HG02973 (cell line): ENCODE results near the gene ARFIP1.
"Not testable (repeated sequence)": the region's sequence is repeated elsewhere in the genome, so short reads cannot be mapped to it uniquely, and the experiment has no call there.

Experiments used
- ATAC-seq: cut with Tn5 transposase; IDR thresholded peaks from one replicate; pipeline ENCODE4 v1.9.1; 2021; ENCODE audit warnings: moderate library complexity; ENCODE audit not compliant: unreplicated experiment

ARFIP1 gene

GRCh38 chr4:152785639-152786615 lies 6.2 kb downstream of the ARFIP1 start:
- ATAC-seq, result no peak

GRCh38 chr4:152786627-152787026 lies 6.9 kb downstream of the ARFIP1 start:
- no peak for ATAC-seq

- ATAC-seq, result no peak
These were observed 16.1 kb downstream of the ARFIP1 start for GRCh38 chr4:152795891-152796290.

GRCh38 chr4:152803541-152803940 lies 23.8 kb downstream of the ARFIP1 start:
- no peak for ATAC-seq

GRCh38 chr4:152805071-152805650 lies 25.4 kb downstream of the ARFIP1 start:
- no peak for ATAC-seq

GRCh38 chr4:152805818-152806217 lies 26.1 kb downstream of the ARFIP1 start:
- ATAC-seq, result no peak

GRCh38 chr4:152806501-152807125 lies 26.9 kb downstream of the ARFIP1 start:
- ATAC-seq, result no peak

- no peak for ATAC-seq
These were observed 27.6 kb downstream of the ARFIP1 start for GRCh38 chr4:152807294-152807829.

- ATAC-seq, result no peak
These were observed 28.9 kb downstream of the ARFIP1 start for GRCh38 chr4:152808670-152809069.

- ATAC-seq, result no peak
These were observed 31.0 kb downstream of the ARFIP1 start for GRCh38 chr4:152810715-152811287.

GRCh38 chr4:152815078-152815477 lies 35.3 kb downstream of the ARFIP1 start:
- ATAC-seq, result no peak

GRCh38 chr4:152817331-152817730 lies 37.6 kb downstream of the ARFIP1 start:
- no peak for ATAC-seq

GRCh38 chr4:152819026-152819645 lies 39.4 kb downstream of the ARFIP1 start:
- ATAC-seq, result no peak

GRCh38 chr4:152820073-152820472 lies 40.3 kb downstream of the ARFIP1 start:
- no peak for ATAC-seq

- no peak for ATAC-seq
These were observed 42.6 kb downstream of the ARFIP1 start for GRCh38 chr4:152822323-152822722.

- ATAC-seq, result no peak
These were observed 44.8 kb downstream of the ARFIP1 start for GRCh38 chr4:152824561-152824960.

GRCh38 chr4:152825336-152825735 lies 45.6 kb downstream of the ARFIP1 start:
- ATAC-seq, result no peak

GRCh38 chr4:152828122-152828521 lies 48.4 kb downstream of the ARFIP1 start:
- no peak for ATAC-seq

- no peak for ATAC-seq
These were observed 51.7 kb downstream of the ARFIP1 start for GRCh38 chr4:152831416-152831815.

- ATAC-seq, result no peak
These were observed 57.2 kb downstream of the ARFIP1 start for GRCh38 chr4:152836936-152837335.

GRCh38 chr4:152839729-152840128 lies 60.0 kb downstream of the ARFIP1 start:
- ATAC-seq, result not testable (repeated sequence)
